HG02981 (cell line): ENCODE results near the gene TRIP12.
"Not testable (repeated sequence)": the region's sequence is repeated elsewhere in the genome, so short reads cannot be mapped to it uniquely, and the experiment has no call there.

Source experiments
- ATAC-seq: cut with Tn5 transposase; IDR thresholded peaks from one replicate; pipeline ENCODE4 v1.9.1; 2021; ENCODE audit warnings: mild to moderate bottlenecking, moderate library complexity; ENCODE audit not compliant: unreplicated experiment

The TRIP12 gene

GRCh38 chr2:229725716-229726574 lies 195.9 kb downstream of the TRIP12 start:
- no peak for ATAC-seq

GRCh38 chr2:229723192-229723591 lies 198.6 kb downstream of the TRIP12 start:
- not testable (repeated sequence) for ATAC-seq

GRCh38 chr2:229719926-229720647 lies 201.7 kb downstream of the TRIP12 start:
- ATAC-seq, result no peak

DNA sequence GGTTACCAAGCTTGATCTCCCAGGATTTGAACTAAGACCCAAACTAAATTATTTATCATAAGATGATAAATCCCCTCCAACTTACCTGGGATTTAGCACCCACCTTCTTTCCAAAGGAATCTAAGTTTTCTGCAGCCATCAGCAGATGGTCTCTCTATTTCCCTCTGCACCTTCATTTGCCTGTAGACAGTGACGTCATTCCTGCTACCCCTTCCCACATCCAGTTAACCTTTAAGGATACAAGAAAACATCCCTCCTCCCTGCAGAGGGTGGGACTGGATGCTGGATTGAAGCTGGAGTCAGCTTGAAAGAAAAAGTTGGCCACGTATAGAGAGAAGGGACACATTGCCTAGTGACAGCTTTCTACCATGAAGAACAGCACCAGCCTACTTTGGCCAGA lies 203.8 kb downstream of the TRIP12 start:
- no peak for ATAC-seq

- ATAC-seq, result no peak
These were observed 205.8 kb downstream of the TRIP12 start for GRCh38 chr2:229715895-229716507.

DNA sequence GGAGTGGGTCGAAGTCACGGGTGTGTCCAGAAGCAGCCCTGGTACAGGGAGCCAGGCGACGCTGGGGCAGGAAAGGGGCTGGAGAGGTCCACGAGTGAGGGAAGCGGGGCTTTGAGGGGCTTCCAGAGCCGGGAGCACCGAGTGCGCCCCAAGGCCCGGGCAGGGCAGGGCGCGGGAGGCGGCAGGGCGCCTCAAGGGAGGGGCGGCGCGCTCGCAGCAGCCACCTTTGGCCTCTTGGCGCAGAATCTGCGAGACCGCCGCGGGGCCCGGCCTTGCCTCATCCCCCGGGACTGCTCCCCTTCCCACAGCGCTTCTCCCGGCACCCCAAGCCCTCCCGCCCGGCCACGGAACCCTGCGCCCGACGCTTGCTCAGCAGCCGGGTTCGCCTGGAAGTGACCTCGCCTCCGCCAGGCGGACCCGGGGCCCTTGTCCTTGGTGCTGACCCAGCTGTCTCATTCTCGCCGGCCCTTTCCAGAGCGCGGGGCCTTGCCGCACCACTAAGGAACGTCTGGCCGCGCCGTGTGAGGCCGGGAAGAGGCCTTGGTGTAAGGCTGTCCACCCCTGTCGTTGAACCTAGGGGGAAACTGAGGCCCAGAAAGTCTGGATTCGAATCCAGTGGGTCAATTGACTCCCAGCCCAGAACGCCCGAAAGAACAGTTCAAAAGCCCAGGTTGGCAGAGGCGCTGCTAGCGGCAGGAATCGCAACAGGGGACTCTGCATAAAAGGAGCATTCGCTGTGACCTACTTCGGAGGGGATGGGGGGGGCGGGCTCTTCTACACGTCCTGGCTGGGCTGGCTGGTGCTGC lies 206.9 kb downstream of the TRIP12 start:
- ATAC-seq, result peak; percentile 31

DNA sequence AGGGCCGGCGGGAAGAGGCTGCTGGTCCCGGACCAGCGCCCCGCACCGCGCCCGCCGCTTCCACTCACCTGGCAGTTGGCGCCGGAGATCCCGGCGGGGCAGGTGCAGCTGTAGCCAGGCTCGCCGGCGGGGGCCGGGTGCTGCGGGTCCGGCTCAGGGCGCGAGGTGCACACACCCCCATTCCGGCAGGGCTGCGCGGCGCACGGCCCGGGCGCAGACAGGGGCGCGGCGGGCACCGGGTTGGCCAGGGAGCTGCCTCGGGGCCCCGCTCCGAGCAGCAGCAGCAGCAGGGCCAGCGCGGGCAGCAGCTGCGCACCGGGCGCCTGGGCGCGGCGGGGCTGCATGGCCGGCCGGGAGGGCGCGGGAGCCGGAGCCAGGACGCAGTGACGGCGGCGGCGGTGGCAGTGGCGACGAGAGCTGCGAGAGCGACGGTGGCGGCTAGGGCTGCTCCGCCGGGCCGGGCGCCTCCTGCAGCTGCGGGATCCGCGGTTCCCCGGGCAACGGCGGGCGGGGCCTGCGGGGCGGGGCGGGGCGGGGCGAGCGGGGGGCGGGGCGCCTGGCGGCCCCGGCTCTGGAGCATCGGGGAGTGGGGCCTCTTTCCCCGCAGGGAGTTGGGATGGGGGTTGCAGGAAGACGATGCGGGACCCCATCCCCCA lies 207.6 kb downstream of the TRIP12 start, which contains the start of gene DNER:
TSS of gene DNER (minus strand) at position 476 of the 656 bp plus-strand sequence. CDS start at position 344, 132 bp downstream.
- peak; percentile 78 for ATAC-seq
